Measurements from ENCODE around the gene ZNF608.

GRCh38 chr5:124746916-124747790 is 714 bp upstream of the ZNF608 start:
- TF ChIP-seq POLR2A (IDR thresholded peaks at IDR 0.05; ENCODE audit: low read depth, low read length) (peak; percentile 44; the same call in 1 of the 2 replicates), POLR2AphosphoS5 (IDR thresholded peaks at IDR 0.05; ENCODE audit: low read depth, low read length) (no peak), SPI1 (IDR thresholded peaks at IDR 0.05; ENCODE audit: low read depth, low read length) (peak; percentile 45), POU2F2 (IDR thresholded peaks at IDR 0.05; ENCODE audit: low read depth, low read length) (no peak), TAF1 (IDR thresholded peaks at IDR 0.05; ENCODE audit: low read depth, low read length) (peak; percentile 21; the same call in 1 of the 2 replicates), PAX5 (IDR thresholded peaks at IDR 0.05; ENCODE audit: insufficient read depth, low read length, severe bottlenecking) (no peak)

All from GM12891 (cell line).